Measurements from ENCODE around the gene FOXC1. TPM values are rescaled to one million over a fixed set of nuclear protein-coding genes. Genes with fewer than 3 reads are reported as not detected.

Gene FOXC1
- total RNA-seq, 2 donors from 2014 or later = 7.1 to 10.1 TPM

GRCh38 chr6:1613346-1613687, 3.6 kb downstream of the FOXC1 start:
- H3K4me3 ChIP-seq (ENCODE audit: low read length) = peak overlapping the region; percentile 80
- TF ChIP-seq, protein P1, sequence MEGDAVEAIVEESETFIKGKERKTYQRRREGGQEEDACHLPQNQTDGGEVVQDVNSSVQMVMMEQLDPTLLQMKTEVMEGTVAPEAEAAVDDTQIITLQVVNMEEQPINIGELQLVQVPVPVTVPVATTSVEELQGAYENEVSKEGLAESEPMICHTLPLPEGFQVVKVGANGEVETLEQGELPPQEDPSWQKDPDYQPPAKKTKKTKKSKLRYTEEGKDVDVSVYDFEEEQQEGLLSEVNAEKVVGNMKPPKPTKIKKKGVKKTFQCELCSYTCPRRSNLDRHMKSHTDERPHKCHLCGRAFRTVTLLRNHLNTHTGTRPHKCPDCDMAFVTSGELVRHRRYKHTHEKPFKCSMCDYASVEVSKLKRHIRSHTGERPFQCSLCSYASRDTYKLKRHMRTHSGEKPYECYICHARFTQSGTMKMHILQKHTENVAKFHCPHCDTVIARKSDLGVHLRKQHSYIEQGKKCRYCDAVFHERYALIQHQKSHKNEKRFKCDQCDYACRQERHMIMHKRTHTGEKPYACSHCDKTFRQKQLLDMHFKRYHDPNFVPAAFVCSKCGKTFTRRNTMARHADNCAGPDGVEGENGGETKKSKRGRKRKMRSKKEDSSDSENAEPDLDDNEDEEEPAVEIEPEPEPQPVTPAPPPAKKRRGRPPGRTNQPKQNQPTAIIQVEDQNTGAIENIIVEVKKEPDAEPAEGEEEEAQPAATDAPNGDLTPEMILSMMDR (conservative IDR thresholded peaks at IDR 0.05) = no peak
- Mint-ChIP-seq H3K27ac (peak overlapping the region; percentile 82), H3K9me3 (no peaks in the 10 kb centered on the region), H3K4me1 (peaks cover 18% of the 10 kb centered on the region), H3K4me3 (peak overlapping the region; percentile 73), H3K27me3 (ENCODE audit: insufficient read depth) (peaks cover 69% of the 10 kb centered on the region), H3K36me3 (ENCODE audit: low read depth) (no peaks in the 10 kb centered on the region)
- H3K4me1 ChIP-seq (ENCODE audit: control insufficient read depth, insufficient read depth, low read length) = no peaks in the 10 kb centered on the region
- peaks cover 68% of the 10 kb centered on the region for H3K27me3 ChIP-seq (ENCODE audit: control insufficient read depth, insufficient read depth, low read length, poor library complexity, severe bottlenecking)
- no peaks in the 10 kb centered on the region for H3K36me3 ChIP-seq (ENCODE audit: control insufficient read depth, insufficient read depth, low read length)
- WGBS, 2 experiments (ENCODE audit: insufficient coverage in 1 of 2, insufficient read length in 1 of 2) = 10% methylated on average over 3 of the region's 3 CpGs; no CpG with 5 or more reads in 1 of the 2 experiments
- H3K27ac ChIP-seq (ENCODE audit: low read depth, low read length) = no peak overlapping the region
- DNase-seq = no peak
- H3K9ac ChIP-seq (ENCODE audit: extremely low read depth, low read length, poor library complexity, severe bottlenecking) = peak overlapping the region; percentile 41
- no peaks in the 10 kb centered on the region for H3K9me3 ChIP-seq (ENCODE audit: control insufficient read depth, low read length)

GRCh38 chr6:1613688-1614447, 4.2 kb downstream of the FOXC1 start:
- TF ChIP-seq, protein P1 (conservative IDR thresholded peaks at IDR 0.05) = no peak
- DNase-seq = peak; percentile 92
- H3K9me3 Mint-ChIP-seq = no peaks in the 10 kb centered on the region
- H3K27ac Mint-ChIP-seq = peak overlapping the region; percentile 82
- 2% methylated on average over 22 to 60 of the region's 60 CpGs for WGBS, 2 experiments (ENCODE audit: insufficient coverage in 1 of 2, insufficient read length in 1 of 2)
- H3K9ac ChIP-seq (ENCODE audit: extremely low read depth, low read length, poor library complexity, severe bottlenecking) = peak overlapping the region; percentile 41
- H3K4me1 Mint-ChIP-seq = peaks cover 15% of the 10 kb centered on the region
- H3K36me3 Mint-ChIP-seq (ENCODE audit: low read depth) = no peaks in the 10 kb centered on the region
- H3K27ac ChIP-seq (ENCODE audit: low read depth, low read length) = no peak overlapping the region
- H3K4me3 ChIP-seq (ENCODE audit: low read length) = peak overlapping the region; percentile 80
- peak overlapping the region; percentile 73 for H3K4me3 Mint-ChIP-seq
- H3K27me3 ChIP-seq (ENCODE audit: control insufficient read depth, insufficient read depth, low read length, poor library complexity, severe bottlenecking) = peaks cover 69% of the 10 kb centered on the region
- H3K27me3 Mint-ChIP-seq (ENCODE audit: insufficient read depth) = peaks cover 70% of the 10 kb centered on the region
- H3K9me3 ChIP-seq (ENCODE audit: control insufficient read depth, low read length) = no peaks in the 10 kb centered on the region
- H3K4me1 ChIP-seq (ENCODE audit: control insufficient read depth, insufficient read depth, low read length) = no peaks in the 10 kb centered on the region
- no peaks in the 10 kb centered on the region for H3K36me3 ChIP-seq (ENCODE audit: control insufficient read depth, insufficient read depth, low read length)

DNA sequence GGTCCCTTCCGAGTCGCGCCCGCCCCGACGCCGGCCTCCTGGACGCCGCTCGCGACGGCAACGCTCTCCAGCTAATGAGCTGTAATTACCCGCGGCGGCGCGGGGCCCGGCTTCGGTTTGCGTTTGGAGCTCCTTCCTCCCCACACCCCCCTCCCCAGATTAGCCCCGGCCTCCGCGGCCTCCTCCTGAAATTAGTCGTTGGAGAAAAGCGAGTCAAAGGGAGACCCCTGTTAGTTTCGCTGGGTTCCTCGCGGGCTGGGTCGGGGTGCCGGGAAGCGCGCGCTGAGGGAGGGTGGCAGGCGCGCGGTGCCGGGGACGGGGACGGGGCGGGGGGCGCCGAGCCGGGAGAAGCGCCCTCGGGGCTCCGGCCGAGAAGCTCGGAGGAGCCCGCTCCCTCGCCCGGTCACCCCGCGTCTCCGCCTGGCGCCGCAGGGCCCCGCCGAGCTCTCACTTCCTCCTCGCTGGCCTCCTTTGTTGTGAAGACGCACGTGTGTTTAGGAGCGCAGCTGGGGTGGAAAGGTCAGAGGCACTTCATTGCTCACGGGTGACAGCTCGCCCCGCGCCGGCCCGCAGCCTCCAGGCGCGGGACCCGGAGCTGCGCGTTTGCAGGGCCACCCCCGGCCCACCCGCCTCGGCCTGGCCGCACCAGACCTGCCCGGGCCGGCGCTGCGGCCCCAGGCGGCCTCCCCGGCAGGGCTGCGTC, 4.9 kb downstream of the FOXC1 start:
- H3K27me3 ChIP-seq (ENCODE audit: control insufficient read depth, insufficient read depth, low read length, poor library complexity, severe bottlenecking) = peaks cover 76% of the 10 kb centered on the region
- peak overlapping the region; percentile 73 for H3K4me3 Mint-ChIP-seq
- TF ChIP-seq, protein P1 (conservative IDR thresholded peaks at IDR 0.05) = no peak
- peaks cover 73% of the 10 kb centered on the region for H3K27me3 Mint-ChIP-seq (ENCODE audit: insufficient read depth)
- H3K36me3 Mint-ChIP-seq (ENCODE audit: low read depth) = no peaks in the 10 kb centered on the region
- WGBS, 2 experiments (ENCODE audit: insufficient coverage in 1 of 2, insufficient read length in 1 of 2) = 1 to 2% methylated on average over 16 to 85 of the region's 85 CpGs
- H3K27ac ChIP-seq (ENCODE audit: low read depth, low read length) = no peak overlapping the region
- H3K9me3 ChIP-seq (ENCODE audit: control insufficient read depth, low read length) = no peaks in the 10 kb centered on the region
- H3K4me3 ChIP-seq (ENCODE audit: low read length) = peak overlapping the region; percentile 80
- H3K9ac ChIP-seq (ENCODE audit: extremely low read depth, low read length, poor library complexity, severe bottlenecking) = peak overlapping the region; percentile 41
- H3K9me3 Mint-ChIP-seq = no peaks in the 10 kb centered on the region
- no peaks in the 10 kb centered on the region for H3K36me3 ChIP-seq (ENCODE audit: control insufficient read depth, insufficient read depth, low read length)
- H3K4me1 Mint-ChIP-seq = peaks cover 15% of the 10 kb centered on the region
- DNase-seq = peak; percentile 84
- no peak overlapping the region for H3K27ac Mint-ChIP-seq
- no peaks in the 10 kb centered on the region for H3K4me1 ChIP-seq (ENCODE audit: control insufficient read depth, insufficient read depth, low read length)

All from endodermal cell (in vitro differentiated cells).